CD4-positive, alpha-beta T cell treated with Interleukin-6 at 100 ng/mL for 8 hours (primary cell): Measurements from ENCODE around the gene EDEM1.
"Not testable (repeated sequence)": the region's sequence is repeated elsewhere in the genome, so short reads cannot be mapped to it uniquely, and the experiment has no call there.

Experiments
- DNase-seq: peaks from one replicate; pipeline ENCODE4 v3.0.0-alpha.2; 2020; ENCODE audit warnings: mixed read lengths, low spot score

EDEM1 gene

GRCh38 chr3:5232570-5232969, 45.1 kb downstream of the EDEM1 start:
- DNase-seq: no peak

GRCh38 chr3:5233026-5233425, 45.5 kb downstream of the EDEM1 start:
- no peak for DNase-seq

- no peak for DNase-seq
These were observed 48.1 kb downstream of the EDEM1 start for GRCh38 chr3:5235655-5236054.

GRCh38 chr3:5238545-5238944, 51.0 kb downstream of the EDEM1 start:
- DNase-seq: no peak

- no peak for DNase-seq
These were observed 52.1 kb downstream of the EDEM1 start for GRCh38 chr3:5239602-5240001.

GRCh38 chr3:5240740-5241139, 53.2 kb downstream of the EDEM1 start:
- DNase-seq: no peak

GRCh38 chr3:5242785-5243184, 55.3 kb downstream of the EDEM1 start:
- not testable (repeated sequence) for DNase-seq

GRCh38 chr3:5245927-5246326, 58.4 kb downstream of the EDEM1 start:
- no peak for DNase-seq

- no peak for DNase-seq
These were observed 61.3 kb downstream of the EDEM1 start for GRCh38 chr3:5248822-5249221.

- no peak for DNase-seq
These were observed 63.1 kb downstream of the EDEM1 start for GRCh38 chr3:5250467-5251195.

- DNase-seq: no peak
These were observed 63.7 kb downstream of the EDEM1 start for GRCh38 chr3:5251196-5251583.

GRCh38 chr3:5252131-5252530, 64.6 kb downstream of the EDEM1 start:
- DNase-seq: no peak

GRCh38 chr3:5254281-5255048, 67.0 kb downstream of the EDEM1 start:
- DNase-seq: no peak

- DNase-seq: no peak
These were observed 68.2 kb downstream of the EDEM1 start for GRCh38 chr3:5255404-5256344.

GRCh38 chr3:5258526-5258925, 71.0 kb downstream of the EDEM1 start:
- DNase-seq: no peak

GRCh38 chr3:5260992-5261501, 73.5 kb downstream of the EDEM1 start:
- DNase-seq: no peak

- DNase-seq: no peak
These were observed 75.0 kb downstream of the EDEM1 start for GRCh38 chr3:5262507-5262906.

GRCh38 chr3:5264093-5264600, 76.6 kb downstream of the EDEM1 start:
- DNase-seq: no peak

- no peak for DNase-seq
These were observed 77.6 kb downstream of the EDEM1 start for GRCh38 chr3:5264896-5265770.

GRCh38 chr3:5267252-5267651, 79.7 kb downstream of the EDEM1 start:
- no peak for DNase-seq

GRCh38 chr3:5267889-5268288, 80.4 kb downstream of the EDEM1 start:
- DNase-seq: no peak
